H1 (cell line): ENCODE results near the gene OTOP3.

Experiments used
- EZH2 ChIP-seq: fragments of 200-600 bp; sonication (generic); IDR thresholded peaks from 2 replicates; pipeline ENCODE4 v1.7.1; 2012; ENCODE audit warnings: low read depth, mild to moderate bottlenecking, moderate library complexity, low read length, inconsistent platforms; ENCODE audit not compliant: severe bottlenecking
- NRF1 ChIP-seq: IDR thresholded peaks from 2 replicates; pipeline ENCODE4 v1.6.1; 2011; ENCODE audit warnings: mild to moderate bottlenecking, low read depth, low read length, improper control_type of control experiment
- POLR2AphosphoS5 ChIP-seq: IDR thresholded peaks from 2 replicates; pipeline ENCODE4 v1.6.1; 2011; ENCODE audit warnings: low read depth, low read length
- TF ChIP-seq, protein P1 (sequence below), 3 experiments: IDR thresholded peaks; 1 replicate in 2 of 3; 2 replicates in 1 of 3; pipeline versions ENCODE4 v1.5.1 to v1.6.1; 2011; ENCODE audit warnings: low read length in 3 of 3, mild to moderate bottlenecking in 3 of 3, inconsistent platforms in 2 of 3, low read depth in 1 of 3, moderate library complexity in 1 of 3; ENCODE audit not compliant: insufficient read depth in 1 of 3; ENCODE audit errors: control extremely low read depth in 1 of 3

DNA sequence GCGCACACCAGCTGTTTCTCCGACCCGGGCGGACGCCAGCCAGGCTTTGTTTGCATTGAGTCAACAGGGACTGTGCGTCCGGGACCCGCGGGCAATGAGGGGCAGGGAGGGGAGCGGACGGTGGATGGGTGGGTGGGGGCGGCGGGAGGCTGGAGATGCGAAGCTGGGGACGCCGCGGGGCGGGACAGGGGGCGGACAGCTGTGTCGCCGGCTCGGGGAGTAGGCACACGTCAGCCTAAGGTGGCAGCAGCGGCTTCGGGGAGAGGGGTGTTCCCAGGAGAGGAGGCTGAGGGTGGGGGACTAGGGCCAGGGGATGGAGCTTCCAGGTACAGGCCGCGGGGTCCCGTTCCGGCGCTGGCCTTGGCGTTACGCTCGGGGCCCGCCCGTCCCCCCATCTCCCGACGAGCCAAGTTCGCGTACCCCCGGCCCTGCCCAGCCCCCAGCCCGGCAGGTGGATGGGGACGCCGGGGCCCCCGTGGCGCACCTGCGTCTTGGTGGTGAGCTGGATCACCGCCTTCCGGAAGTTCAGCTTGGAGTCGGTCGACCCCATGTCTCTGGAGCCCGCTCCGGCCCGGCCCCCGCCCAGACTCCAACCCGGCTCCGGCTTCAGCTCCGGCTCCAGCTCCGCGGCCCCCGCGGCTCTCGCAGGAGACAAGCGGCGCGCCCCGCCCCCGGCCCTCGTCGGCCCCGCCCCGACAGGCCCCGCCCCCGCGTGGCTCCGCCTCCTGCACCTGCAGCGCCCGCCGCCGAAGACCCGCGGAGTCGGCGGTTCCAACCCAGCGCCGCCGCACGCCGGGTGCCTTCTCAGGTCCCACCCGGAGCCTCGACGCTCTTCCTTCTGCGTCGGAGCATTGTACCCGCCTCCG, 36.6 kb downstream of the OTOP3 start, which contains the start of gene HID1:
- TF ChIP-seq, protein P1, sequence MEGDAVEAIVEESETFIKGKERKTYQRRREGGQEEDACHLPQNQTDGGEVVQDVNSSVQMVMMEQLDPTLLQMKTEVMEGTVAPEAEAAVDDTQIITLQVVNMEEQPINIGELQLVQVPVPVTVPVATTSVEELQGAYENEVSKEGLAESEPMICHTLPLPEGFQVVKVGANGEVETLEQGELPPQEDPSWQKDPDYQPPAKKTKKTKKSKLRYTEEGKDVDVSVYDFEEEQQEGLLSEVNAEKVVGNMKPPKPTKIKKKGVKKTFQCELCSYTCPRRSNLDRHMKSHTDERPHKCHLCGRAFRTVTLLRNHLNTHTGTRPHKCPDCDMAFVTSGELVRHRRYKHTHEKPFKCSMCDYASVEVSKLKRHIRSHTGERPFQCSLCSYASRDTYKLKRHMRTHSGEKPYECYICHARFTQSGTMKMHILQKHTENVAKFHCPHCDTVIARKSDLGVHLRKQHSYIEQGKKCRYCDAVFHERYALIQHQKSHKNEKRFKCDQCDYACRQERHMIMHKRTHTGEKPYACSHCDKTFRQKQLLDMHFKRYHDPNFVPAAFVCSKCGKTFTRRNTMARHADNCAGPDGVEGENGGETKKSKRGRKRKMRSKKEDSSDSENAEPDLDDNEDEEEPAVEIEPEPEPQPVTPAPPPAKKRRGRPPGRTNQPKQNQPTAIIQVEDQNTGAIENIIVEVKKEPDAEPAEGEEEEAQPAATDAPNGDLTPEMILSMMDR (IDR thresholded peaks at IDR 0.05; ENCODE audit: control extremely low read depth in 1 of 3, insufficient read depth in 1 of 3, low read depth in 1 of 3, low read length in 3 of 3), result no peak
- no peak for TF ChIP-seq NRF1
- TF ChIP-seq EZH2, result no peak
- no peak for TF ChIP-seq POLR2AphosphoS5
